GM12878 (cell line): ENCODE results near the gene HNRNPA0. TPM values are rescaled to one million over a fixed set of nuclear protein-coding genes. Genes with fewer than 3 reads are reported as not detected.

Experiments
- ATAC-seq: fragments of 200-7000 bp; cut with Tn5 transposase; 3 replicates; pipeline ENCODE4 v1.9.1; 2020; ENCODE audit warnings: mild to moderate bottlenecking, moderate library complexity
- BruUV-seq: library from RNA; stranded (reverse); fragments of 400-500 nt; replicated peaks from 2 replicates; lab custom pipeline; 2021; lab: Mats Ljungman, UMichigan
- CTCF ChIA-PET: fragments of 300-600 bp; sonication (Branson Sonifier 250); formaldehyde crosslinking; extraction: SDS; loops from one replicate; lab custom pipeline; 2021; ENCODE audit warnings: inconsistent platforms; lab: Yijun Ruan, JAX
- POLR2A ChIA-PET: fragments of 350-600 bp; formaldehyde crosslinking; extraction: SDS; loops from one replicate; lab custom pipeline; 2021; ENCODE audit warnings: inconsistent platforms; lab: Charles Lee
- RAD21 ChIA-PET: fragments of 300-600 bp; sonication (Branson Sonifier 250); formaldehyde crosslinking; loops from one replicate; lab custom pipeline; 2023; ENCODE audit warnings: antibody characterized with exemption; ENCODE audit not compliant: unreplicated experiment; lab: Charles Lee
- SMC1A ChIA-PET: fragments of 300-600 bp; sonication (Branson Sonifier 250); formaldehyde crosslinking; loops from one replicate; lab custom pipeline; 2023; ENCODE audit not compliant: unreplicated experiment, uncharacterized antibody; lab: Charles Lee
- DNase-seq: peaks from one replicate; pipeline ENCODE4 v3.0.0-alpha.2; 2011; ENCODE audit warnings: low read depth, low spot score
- FAIRE-seq: peaks from 3 replicates; lab custom pipeline; 2011; peaks lifted over from hg19 to GRCh38; lab: Jason Lieb, UNC
- H2AFZ ChIP-seq: 2 replicates; pipeline ENCODE4 v1.6.0; 2011; ENCODE audit warnings: low read depth, low read length, control low read depth; ENCODE audit not compliant: control insufficient read depth
- H3K27ac ChIP-seq: 2 replicates; pipeline ENCODE4 v1.5.1; 2011; ENCODE audit warnings: control low read depth; ENCODE audit not compliant: control insufficient read depth, insufficient read depth
- H3K27me3 ChIP-seq, 2 experiments: replicated peaks in 1 of 2; 2 replicates each; pipeline versions ENCODE4 v1.6.0 to v1.6.1; 2011; ENCODE audit warnings: low read length in 1 of 2; ENCODE audit not compliant: control insufficient read depth in 2 of 2, insufficient read depth in 2 of 2
- H3K36me3 ChIP-seq, 2 experiments: 2 replicates each; pipeline ENCODE4 v1.5.1; 2011; ENCODE audit warnings: low read length in 1 of 2; ENCODE audit not compliant: control insufficient read depth in 2 of 2, insufficient read depth in 2 of 2
- H3K4me1 ChIP-seq: 2 replicates; pipeline ENCODE4 v1.6.1; 2011; ENCODE audit warnings: mild to moderate bottlenecking, low read length, moderate library complexity, mixed read lengths; ENCODE audit not compliant: control insufficient read depth, insufficient read depth
- H3K4me2 ChIP-seq: 2 replicates; pipeline ENCODE4 v1.6.0; 2011; ENCODE audit warnings: control low read depth; ENCODE audit not compliant: control insufficient read depth, insufficient read depth
- H3K4me3 ChIP-seq: fragments of 200-600 bp; sonication (generic); 2 replicates; pipeline ENCODE4 v1.5.1; 2016
- H3K79me2 ChIP-seq: 2 replicates; pipeline ENCODE4 v1.6.0; 2011; ENCODE audit warnings: low read length; ENCODE audit not compliant: control insufficient read depth, insufficient read depth
- H3K9ac ChIP-seq: 2 replicates; pipeline ENCODE4 v1.8.0; 2011; ENCODE audit warnings: low read length, control low read depth, mixed read lengths; ENCODE audit not compliant: control insufficient read depth, insufficient read depth
- H3K9me3 ChIP-seq: replicated peaks from 3 replicates; pipeline ENCODE4 v1.5.1; 2011; ENCODE audit warnings: mild to moderate bottlenecking, low read length; ENCODE audit not compliant: control insufficient read depth, insufficient read depth
- H4K20me1 ChIP-seq: 2 replicates; pipeline ENCODE4 v1.6.0; 2011; ENCODE audit not compliant: control insufficient read depth, insufficient read depth
- BCLAF1 ChIP-seq: fragments of 450-650 bp; IDR thresholded peaks from 2 replicates; pipeline ENCODE4 v1.6.1; 2017; ENCODE audit warnings: antibody characterized with exemption, mild to moderate bottlenecking, moderate library complexity
- CBFB ChIP-seq: IDR thresholded peaks from 2 replicates; pipeline ENCODE4 v1.6.1; 2016; ENCODE audit warnings: antibody characterized with exemption, low read depth
- IRF5 ChIP-seq: fragments of 450-650 bp; IDR thresholded peaks from 2 replicates; pipeline ENCODE4 v1.6.1; 2017; ENCODE audit warnings: borderline replicate concordance
- KLF5 ChIP-seq: fragments of 450-650 bp; IDR thresholded peaks from 2 replicates; pipeline ENCODE4 v1.6.1; 2014; ENCODE audit warnings: mild to moderate bottlenecking; ENCODE audit not compliant: partially characterized antibody
- NBN ChIP-seq: fragments of 450-650 bp; IDR thresholded peaks from 2 replicates; pipeline ENCODE4 v1.6.1; 2016
- NFYB ChIP-seq: IDR thresholded peaks from 2 replicates; pipeline ENCODE4 v1.6.1; 2011; ENCODE audit warnings: low read depth, mild to moderate bottlenecking, low read length, improper control_type of control experiment, moderate library complexity; ENCODE audit not compliant: insufficient read depth
- PRDM15 ChIP-seq: fragments of 450-650 bp; formaldehyde crosslinking; IDR thresholded peaks from 2 replicates; pipeline ENCODE4 v1.4.0; 2020; ENCODE audit warnings: mild to moderate bottlenecking, moderate library complexity
- WGBS: methylation state at CpG from one replicate; pipeline ENCODE4 v1.1.6; 2016; ENCODE audit warnings: low lambda C conversion rate; ENCODE audit not compliant: insufficient replicate concordance, insufficient coverage; ENCODE audit errors: missing lambda C conversion rate; 5-methylcytosine and 5-hydroxymethylcytosine counted together
- in situ Hi-C: fragments of 300-500 bp; cut with MboI; formaldehyde crosslinking; loops from 9 replicates; pipeline ENCODE4 v1.14.3; 2018; ENCODE audit warnings: mixed read lengths
- intact Hi-C: fragments of 100-400 bp; cut with micrococcal nuclease; formaldehyde crosslinking; loops from one replicate; pipeline ENCODE4 v1.14.2; 2022; ENCODE audit not compliant: unreplicated experiment
- polyA plus RNA-seq, 11 experiments: library from polyadenylated mRNA; depleted of rRNA in 4 of 11; unstranded in 6 of 11; stranded (reverse) in 5 of 11; fragments of >200 nt; fragmentation: Nextera tagmentation in 4 of 11; fragmentation: Illumina TruSeq in 1 of 11; extraction: Ambion mirVana in 4 of 11; extraction: Trizol in 1 of 11; gene quantifications; 1 replicate in 1 of 11; 2 replicates in 10 of 11; pipeline versions ENCODE4 v1.2.1 to v1.2.3, GENCODE V29; 2011 to 2016; ENCODE audit warnings: inconsistent platforms in 2 of 11, missing spikeins in 2 of 11, low read depth in 1 of 11
- total RNA-seq, 4 experiments: library from RNA; depleted of rRNA in 3 of 4; stranded (reverse); fragments of >200 nt in 3 of 4; fragmentation: Illumina TruSeq in 1 of 4; extraction: Trizol in 1 of 4; gene quantifications; 2 replicates each; pipeline versions ENCODE4 v1.2.1 to v1.2.3, GENCODE V29; 2013 to 2021

Gene HNRNPA0
- total and polyA plus RNA-seq, 10 of the 15 experiments (the other 5 are each of a cell fraction or from before 2014, with no cell fraction given) = 6.3 to 45.0 (median 12.5) TPM

GRCh38 chr5:137699336-137700281 lies 54.6 kb downstream of the HNRNPA0 start (continued):
- no peak for TF ChIP-seq PRDM15

- Histone ChIP-seq H3K27me3 (no peaks in the 10 kb centered on the region), H4K20me1 (no peaks in the 10 kb centered on the region), H3K36me3 (no peaks in the 10 kb centered on the region), H2AFZ (no peak overlapping the region)
- POLR2A ChIA-PET = no interaction called here
- CTCF ChIA-PET = interaction anchor here (2.0 to 5.9 kb wide), 2 partner anchors 35 to 46 kb away, joined by 7 to 32 read pairs; no protein-coding TSS in a partner anchor
- in situ Hi-C loops = no loop called here
- no peak for FAIRE-seq
- TF ChIP-seq CBFB = no peak
- TF ChIP-seq NFYB = no peak
- TF ChIP-seq IRF5 = no peak
- TF ChIP-seq NBN = no peak
- no peak for TF ChIP-seq BCLAF1
- TF ChIP-seq KLF5 = no peak
- TF ChIP-seq, all 136 proteins: peak for 0
- Histone ChIP-seq H3K9me3 (no peaks in the 10 kb centered on the region), H3K4me2 (no peak overlapping the region), H3K4me1 (peaks cover 7% of the 10 kb centered on the region), H3K4me3 (no peak overlapping the region), H3K27ac (no peak overlapping the region), H3K9ac (no peak overlapping the region), H3K79me2 (no peaks in the 10 kb centered on the region)
- ChIA-PET SMC1A (no interaction called here), RAD21 (no interaction called here)
- intact Hi-C loops = no loop called here
- no peak for ATAC-seq
- BruUV-seq = no TSS peak
- WGBS = 0% methylated on average over 1 of the region's 1 CpG
- DNase-seq = no peak
Measured at GRCh38 chr5:137696481-137696880, 57.7 kb downstream of the HNRNPA0 start.
